Calu3 (cell line): ENCODE results near the gene ISYNA1. TPM values are rescaled to one million over a fixed set of nuclear protein-coding genes. Genes with fewer than 3 reads are reported as not detected.

Source experiments
- BruUV-seq: library from RNA; stranded (reverse); fragments of 400-500 nt; replicated peaks from 2 replicates; lab custom pipeline; 2021; lab: Mats Ljungman, UMichigan
- CTCF ChIA-PET: fragments of 300-600 bp; sonication (Branson Sonifier 250); formaldehyde crosslinking; loops from one replicate; lab custom pipeline; 2022; ENCODE audit warnings: antibody characterized with exemption; lab: Charles Lee
- DNase-seq: peaks from one replicate; pipeline ENCODE4 v3.0.0; 2022
- H3K27ac Mint-ChIP-seq: one replicate; pipeline ENCODE4 v1.8.0; 2022; ENCODE audit warnings: mixed read lengths; ENCODE audit not compliant: unreplicated experiment
- H3K27me3 Mint-ChIP-seq: one replicate; pipeline ENCODE4 v1.8.0; 2022; ENCODE audit warnings: mixed read lengths; ENCODE audit not compliant: unreplicated experiment
- H3K36me3 Mint-ChIP-seq: one replicate; pipeline ENCODE4 v1.8.0; 2022; ENCODE audit warnings: mild to moderate bottlenecking, moderate library complexity, mixed read lengths; ENCODE audit not compliant: insufficient read depth, unreplicated experiment
- H3K4me1 Mint-ChIP-seq: one replicate; pipeline ENCODE4 v1.8.0; 2022; ENCODE audit warnings: mild to moderate bottlenecking, low read depth, mixed read lengths; ENCODE audit not compliant: unreplicated experiment
- H3K4me3 Mint-ChIP-seq: one replicate; pipeline ENCODE4 v1.8.0; 2022; ENCODE audit warnings: mild to moderate bottlenecking, low read depth, moderate library complexity, mixed read lengths; ENCODE audit not compliant: unreplicated experiment
- H3K9me3 Mint-ChIP-seq: one replicate; pipeline ENCODE4 v1.8.0; 2022; ENCODE audit warnings: low read depth, mixed read lengths; ENCODE audit not compliant: unreplicated experiment
- CTCF ChIP-seq: fragments of 200-600 bp; IDR thresholded peaks from one replicate; pipeline ENCODE4 v1.8.0; 2022; ENCODE audit warnings: antibody characterized with exemption; ENCODE audit not compliant: unreplicated experiment
- intact Hi-C: fragments of 100-400 bp; cut with micrococcal nuclease; formaldehyde crosslinking; loops from one replicate; pipeline ENCODE4 v1.10.0; 2022; ENCODE audit not compliant: unreplicated experiment
- total RNA-seq: library from RNA; stranded (reverse); gene quantifications from 2 replicates; pipeline ENCODE4 v1.2.3, GENCODE V29; 2022

ISYNA1 gene
- total RNA-seq, 1 experiment from 2014 or later: 94.9 TPM

GRCh38 chr19:18418483-18419194 is 19.3 kb downstream of the ISYNA1 start:
- no peaks in the 10 kb centered on the region for H3K9me3 Mint-ChIP-seq
- H3K27ac Mint-ChIP-seq: no peak overlapping the region
- no peak for DNase-seq
- peaks cover 25% of the 10 kb centered on the region for H3K4me1 Mint-ChIP-seq
- no peaks in the 10 kb centered on the region for H3K27me3 Mint-ChIP-seq
- BruUV-seq: no TSS peak
- H3K36me3 Mint-ChIP-seq: peaks cover 48% of the 10 kb centered on the region
- CTCF ChIA-PET: interaction anchor here (1.5 kb wide), 1 partner anchor 139 kb away, joined by 4 read pairs; no protein-coding TSS in a partner anchor
- peak overlapping the region; percentile 83 for H3K4me3 Mint-ChIP-seq
- intact Hi-C loops: loop anchor here (10.0 kb wide), 1 partner anchor 144 kb away; the partner anchor contains the start of gene IQCN
- no peak for TF ChIP-seq CTCF

- no peaks in the 10 kb centered on the region for H3K27me3 Mint-ChIP-seq
- H3K4me3 Mint-ChIP-seq: peak overlapping the region; percentile 83
- no peak for TF ChIP-seq CTCF
- CTCF ChIA-PET: interaction anchor here (0.6 to 1.5 kb wide), 2 partner anchors 138 to 529 kb away, joined by 4 read pairs; no protein-coding TSS in a partner anchor
- no peak overlapping the region for H3K27ac Mint-ChIP-seq
- H3K4me1 Mint-ChIP-seq: peaks cover 25% of the 10 kb centered on the region
- H3K36me3 Mint-ChIP-seq: peaks cover 48% of the 10 kb centered on the region
- intact Hi-C loops: loop anchor here (10.0 kb wide), 1 partner anchor 143 kb away; the partner anchor contains the start of gene IQCN
- BruUV-seq: no TSS peak
- no peaks in the 10 kb centered on the region for H3K9me3 Mint-ChIP-seq
- no peak for DNase-seq
Observed at GRCh38 chr19:18418029-18418482, 19.9 kb downstream of the ISYNA1 start.

- Mint-ChIP-seq H3K27ac (peak overlapping the region; percentile 80), H3K9me3 (no peaks in the 10 kb centered on the region), H3K27me3 (no peaks in the 10 kb centered on the region), H3K36me3 (peaks cover 53% of the 10 kb centered on the region), H3K4me3 (peak overlapping the region; percentile 83), H3K4me1 (peaks cover 25% of the 10 kb centered on the region)
- intact Hi-C loops: loop anchor here (10.0 kb wide), 1 partner anchor 143 kb away; the partner anchor contains the start of gene IQCN
- no TSS peak for BruUV-seq
- TF ChIP-seq CTCF: no peak
- CTCF ChIA-PET: interaction anchor here (0.6 to 1.5 kb wide), 3 partner anchors 31 to 530 kb away, joined by 4 to 5 read pairs (median 4); partner anchors contain the start of gene GDF15
- DNase-seq: peak; percentile 72
Observed at GRCh38 chr19:18417250-18418028, 20.5 kb downstream of the ISYNA1 start.

GRCh38 chr19:18416778-18417249 is 21.1 kb downstream of the ISYNA1 start:
- Mint-ChIP-seq H3K4me3 (peak overlapping the region; percentile 83), H3K4me1 (peaks cover 25% of the 10 kb centered on the region), H3K27me3 (no peaks in the 10 kb centered on the region), H3K9me3 (no peaks in the 10 kb centered on the region), H3K36me3 (peaks cover 54% of the 10 kb centered on the region), H3K27ac (peak overlapping the region; percentile 80)
- BruUV-seq: no TSS peak
- TF ChIP-seq CTCF: no peak
- intact Hi-C loops: loop anchor here (10.0 kb wide), 1 partner anchor 142 kb away; the partner anchor contains the start of gene IQCN
- CTCF ChIA-PET: interaction anchor here (0.6 to 1.5 kb wide), 4 partner anchors 16 to 137 kb away, joined by 3 to 5 read pairs (median 4); partner anchors contain the start of genes GDF15 and LSM4
- peak; percentile 80 for DNase-seq
